Astrocyte (in vitro differentiated cells and primary cell): ENCODE data around the gene MLXIPL.

ENCODE experiments used
- EZH2 ChIP-seq: IDR thresholded peaks from 2 replicates; pipeline ENCODE4 v1.6.1; 2012; ENCODE audit warnings: mild to moderate bottlenecking, low read length, inconsistent platforms; ENCODE audit not compliant: insufficient read depth
- TF ChIP-seq, protein P1 (sequence below): IDR thresholded peaks from 2 replicates; pipeline ENCODE4 v1.5.1; 2011; ENCODE audit warnings: low read depth, mild to moderate bottlenecking, inconsistent platforms, low read length, moderate library complexity; ENCODE audit not compliant: insufficient read depth

GRCh38 chr7:73577627-73578341 lies 46.5 kb downstream of the MLXIPL start:
- TF ChIP-seq, protein P1, sequence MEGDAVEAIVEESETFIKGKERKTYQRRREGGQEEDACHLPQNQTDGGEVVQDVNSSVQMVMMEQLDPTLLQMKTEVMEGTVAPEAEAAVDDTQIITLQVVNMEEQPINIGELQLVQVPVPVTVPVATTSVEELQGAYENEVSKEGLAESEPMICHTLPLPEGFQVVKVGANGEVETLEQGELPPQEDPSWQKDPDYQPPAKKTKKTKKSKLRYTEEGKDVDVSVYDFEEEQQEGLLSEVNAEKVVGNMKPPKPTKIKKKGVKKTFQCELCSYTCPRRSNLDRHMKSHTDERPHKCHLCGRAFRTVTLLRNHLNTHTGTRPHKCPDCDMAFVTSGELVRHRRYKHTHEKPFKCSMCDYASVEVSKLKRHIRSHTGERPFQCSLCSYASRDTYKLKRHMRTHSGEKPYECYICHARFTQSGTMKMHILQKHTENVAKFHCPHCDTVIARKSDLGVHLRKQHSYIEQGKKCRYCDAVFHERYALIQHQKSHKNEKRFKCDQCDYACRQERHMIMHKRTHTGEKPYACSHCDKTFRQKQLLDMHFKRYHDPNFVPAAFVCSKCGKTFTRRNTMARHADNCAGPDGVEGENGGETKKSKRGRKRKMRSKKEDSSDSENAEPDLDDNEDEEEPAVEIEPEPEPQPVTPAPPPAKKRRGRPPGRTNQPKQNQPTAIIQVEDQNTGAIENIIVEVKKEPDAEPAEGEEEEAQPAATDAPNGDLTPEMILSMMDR = no peak
- TF ChIP-seq EZH2 = no peak
